ENCODE measurements around the gene NDC1.

The NDC1 gene

DNA sequence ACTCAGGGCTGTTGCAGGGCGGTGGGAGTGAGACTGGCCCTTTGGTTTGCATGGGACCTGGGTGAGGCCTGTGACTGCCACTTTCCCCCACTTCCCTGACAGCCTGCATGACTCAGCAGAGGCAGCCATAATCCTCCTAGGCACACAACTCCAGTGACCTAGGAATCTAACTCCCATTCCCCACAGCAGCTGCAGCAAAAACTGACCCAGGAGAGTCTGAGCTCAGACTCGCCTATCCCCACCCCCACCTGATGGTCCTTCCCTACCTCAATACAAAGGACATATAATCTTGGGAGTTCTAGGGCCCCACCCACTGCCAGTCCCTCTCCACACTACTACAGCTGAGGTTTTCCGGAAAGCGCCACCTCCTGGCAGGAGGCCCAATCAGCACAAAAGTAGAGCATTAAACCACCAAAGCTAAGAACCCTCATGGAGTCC, 26.7 kb downstream of the NDC1 start:
- POLR2A ChIA-PET = no interaction called here
- CTCF ChIA-PET = interaction anchor here (1.2 to 1.4 kb wide), 2 partner anchors 16 to 44 kb away, joined by 3 read pairs; no protein-coding TSS in a partner anchor
- TF ChIP-seq, protein P1, sequence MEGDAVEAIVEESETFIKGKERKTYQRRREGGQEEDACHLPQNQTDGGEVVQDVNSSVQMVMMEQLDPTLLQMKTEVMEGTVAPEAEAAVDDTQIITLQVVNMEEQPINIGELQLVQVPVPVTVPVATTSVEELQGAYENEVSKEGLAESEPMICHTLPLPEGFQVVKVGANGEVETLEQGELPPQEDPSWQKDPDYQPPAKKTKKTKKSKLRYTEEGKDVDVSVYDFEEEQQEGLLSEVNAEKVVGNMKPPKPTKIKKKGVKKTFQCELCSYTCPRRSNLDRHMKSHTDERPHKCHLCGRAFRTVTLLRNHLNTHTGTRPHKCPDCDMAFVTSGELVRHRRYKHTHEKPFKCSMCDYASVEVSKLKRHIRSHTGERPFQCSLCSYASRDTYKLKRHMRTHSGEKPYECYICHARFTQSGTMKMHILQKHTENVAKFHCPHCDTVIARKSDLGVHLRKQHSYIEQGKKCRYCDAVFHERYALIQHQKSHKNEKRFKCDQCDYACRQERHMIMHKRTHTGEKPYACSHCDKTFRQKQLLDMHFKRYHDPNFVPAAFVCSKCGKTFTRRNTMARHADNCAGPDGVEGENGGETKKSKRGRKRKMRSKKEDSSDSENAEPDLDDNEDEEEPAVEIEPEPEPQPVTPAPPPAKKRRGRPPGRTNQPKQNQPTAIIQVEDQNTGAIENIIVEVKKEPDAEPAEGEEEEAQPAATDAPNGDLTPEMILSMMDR (IDR thresholded peaks at IDR 0.05; ENCODE audit: control extremely low read depth, extremely low read depth, low read depth, missing control alignments) = no peak
- DNase-seq (ENCODE audit: extremely low spot score) = no peak

DNA sequence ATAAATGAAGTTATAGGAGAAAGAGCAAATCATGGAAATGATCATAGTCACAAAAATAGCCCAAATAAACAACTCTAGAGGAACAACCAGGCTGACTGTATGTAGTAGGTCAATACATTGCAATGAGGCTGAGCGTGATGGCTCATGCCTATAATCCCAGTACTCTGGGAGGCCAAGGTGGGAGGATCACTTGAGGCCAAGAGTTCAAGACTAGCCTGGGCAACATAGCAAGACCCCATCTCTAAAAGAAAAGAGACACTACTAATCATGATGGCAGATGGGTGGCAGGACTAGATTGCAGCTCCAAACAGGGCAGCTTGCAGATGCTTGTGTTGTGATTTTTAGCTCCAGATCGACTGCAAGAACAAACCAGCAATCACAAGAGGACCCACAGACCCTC, 27.6 kb downstream of the NDC1 start:
- POLR2A ChIA-PET = no interaction called here
- DNase-seq (ENCODE audit: extremely low spot score) = no peak
- CTCF ChIA-PET = interaction anchor here (0.8 to 1.2 kb wide), 2 partner anchors 15 to 17 kb away, joined by 3 to 4 read pairs; no protein-coding TSS in a partner anchor
- TF ChIP-seq, protein P1 (IDR thresholded peaks at IDR 0.05; ENCODE audit: control extremely low read depth, extremely low read depth, low read depth, missing control alignments) = no peak

DNA sequence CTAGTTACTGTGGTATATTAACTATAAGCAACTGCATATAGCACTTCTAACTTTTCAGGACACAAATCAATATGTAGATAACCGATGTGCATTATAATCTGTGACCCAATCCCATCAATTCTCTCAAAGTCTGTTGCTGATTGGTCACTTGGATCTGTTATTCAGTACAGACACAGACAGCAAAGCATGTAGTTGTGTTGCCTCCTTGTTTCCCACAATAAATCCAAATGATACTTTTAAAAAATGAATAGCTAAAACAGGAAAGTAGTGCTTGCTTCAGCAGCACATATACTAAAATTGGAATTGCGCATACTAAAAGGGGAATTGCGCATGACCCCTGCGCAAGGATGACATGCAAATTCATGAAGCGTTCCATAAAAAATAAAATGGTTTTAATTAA, 28.1 kb downstream of the NDC1 start:
- TF ChIP-seq, protein P1 (IDR thresholded peaks at IDR 0.05; ENCODE audit: control extremely low read depth, extremely low read depth, low read depth, missing control alignments) = no peak
- DNase-seq (ENCODE audit: extremely low spot score) = no peak
- CTCF ChIA-PET = interaction anchor here (0.8 kb wide), 1 partner anchor 16 kb away, joined by 4 read pairs; no protein-coding TSS in a partner anchor
- POLR2A ChIA-PET = no interaction called here

DNA sequence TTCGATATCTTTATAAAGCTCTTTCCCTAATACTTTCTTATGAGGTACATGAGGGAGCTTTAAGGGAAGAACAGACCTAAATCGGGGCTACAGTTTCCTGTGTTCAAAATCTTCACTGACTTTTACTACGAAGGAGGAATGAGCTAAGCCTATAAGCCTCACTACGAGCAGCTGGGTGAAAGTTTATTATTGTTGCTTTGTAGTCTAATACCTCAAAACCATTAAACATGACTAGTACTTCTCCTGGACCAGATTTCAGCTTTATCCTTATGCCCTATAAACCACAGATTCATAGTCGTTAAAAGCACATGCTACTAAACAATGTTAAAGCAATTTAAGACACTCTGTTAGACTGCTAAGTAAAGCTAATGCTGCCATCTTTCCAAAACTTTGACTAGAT, 30.2 kb downstream of the NDC1 start:
- TF ChIP-seq, protein P1 (IDR thresholded peaks at IDR 0.05; ENCODE audit: control extremely low read depth, extremely low read depth, low read depth, missing control alignments) = no peak
- no peak for DNase-seq (ENCODE audit: extremely low spot score)
- ChIA-PET CTCF (interaction anchor here (1.1 to 2.0 kb wide), 5 partner anchors 12 to 53 kb away, joined by 3 to 5 read pairs (median 4); no protein-coding TSS in a partner anchor), POLR2A (no interaction called here)

DNA sequence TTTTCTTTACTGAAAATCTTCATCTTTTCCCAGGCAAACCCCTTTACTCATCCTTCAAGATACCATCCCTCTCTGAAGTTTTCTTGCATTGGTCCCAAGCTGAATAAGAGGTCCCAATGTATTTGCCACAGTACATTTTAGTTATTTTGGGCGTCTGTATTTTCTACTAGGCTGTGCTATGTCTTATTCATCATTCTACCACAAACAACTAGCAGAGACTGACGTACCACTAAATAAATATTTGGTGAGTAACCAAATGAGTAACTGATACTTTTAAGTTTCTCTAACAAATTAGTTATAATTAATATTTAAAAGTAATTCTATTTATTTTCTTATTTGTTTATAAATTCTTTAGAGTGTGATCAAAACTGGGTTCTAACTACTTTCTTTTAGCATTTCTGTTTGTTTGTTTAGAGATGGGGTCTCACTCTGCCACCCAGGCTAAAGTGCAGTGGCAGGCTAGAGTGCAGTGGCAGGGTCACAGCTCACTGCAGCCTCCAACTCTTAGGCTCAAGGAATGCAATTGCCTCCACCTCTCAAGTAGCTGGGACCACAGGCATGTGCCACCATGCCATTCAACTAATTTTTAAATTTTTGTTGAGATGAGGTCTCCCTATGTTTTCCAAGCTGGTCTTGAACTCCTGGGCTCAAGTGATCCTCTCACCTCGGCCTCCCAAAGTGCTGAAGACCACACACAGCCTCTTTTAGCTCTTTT, 33.1 kb downstream of the NDC1 start:
- DNase-seq (ENCODE audit: extremely low spot score) = no peak
- POLR2A ChIA-PET = no interaction called here
- CTCF ChIA-PET = no interaction called here
- TF ChIP-seq, protein P1 (IDR thresholded peaks at IDR 0.05; ENCODE audit: control extremely low read depth, extremely low read depth, low read depth, missing control alignments) = no peak

DNA sequence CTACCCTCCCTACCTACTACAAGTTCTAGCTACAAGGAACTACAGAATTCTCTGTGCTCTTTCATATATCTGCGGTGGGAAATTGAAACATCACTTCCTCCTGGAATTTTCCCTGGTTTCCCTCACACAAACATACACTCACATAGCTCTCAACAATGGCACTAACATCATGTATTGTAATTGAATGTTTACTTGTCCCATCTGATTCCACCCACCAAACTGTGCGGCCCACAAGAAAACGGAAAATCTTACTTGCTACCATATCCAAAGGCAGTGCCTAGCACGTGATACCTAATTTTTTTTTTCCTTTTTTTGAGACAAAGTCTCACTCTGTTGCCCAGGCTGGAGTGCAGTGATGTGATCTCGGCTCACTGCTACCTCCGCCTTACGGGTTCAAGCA, 33.9 kb downstream of the NDC1 start:
- DNase-seq (ENCODE audit: extremely low spot score) = no peak
- POLR2A ChIA-PET = no interaction called here
- CTCF ChIA-PET = no interaction called here
- TF ChIP-seq, protein P1 (IDR thresholded peaks at IDR 0.05; ENCODE audit: control extremely low read depth, extremely low read depth, low read depth, missing control alignments) = no peak
